ENCODE results near the gene RAPGEF2. TPM values are rescaled to one million over a fixed set of nuclear protein-coding genes. Genes with fewer than 3 reads are reported as not detected.
A peak's percentile ranks its signal among the peaks of the same experiment; 100 is the strongest.

RAPGEF2 gene
- total and polyA plus RNA-seq, 8 donors, result 3.3 to 78.1 (median 37.2) TPM

GRCh38 chr4:159400558-159401225 lies 297.8 kb downstream of the RAPGEF2 start:
- WGBS, 5 donors, result 41 to 57% (median 53%) methylated on average over 12 of the region's 12 CpGs
- DNase-seq, result peak in 1 of 2 donors; percentile 59
- peaks cover 0 to 10% (median 3%) of the 10 kb centered on the region in 4 donors for H3K4me1 ChIP-seq
- no peak overlapping the region for H3K27ac ChIP-seq
- no peak for TF ChIP-seq POLR2A (IDR thresholded peaks at IDR 0.05)
- no peak for TF ChIP-seq CTCF (IDR thresholded peaks at IDR 0.05)
- no peak for TF ChIP-seq POLR2AphosphoS5 (IDR thresholded peaks at IDR 0.05)
- TF ChIP-seq EP300 (IDR thresholded peaks at IDR 0.05), result no peak
- H3K4me3 ChIP-seq, result peak overlapping the region in 2 of 4 donors; percentile 4 to 16
- intact Hi-C loops (cut with DNase I; ENCODE audit: low total_unique reads), result no loop called here
- no peaks in the 10 kb centered on the region for H3K36me3 ChIP-seq
- H3K27me3 ChIP-seq, result no peaks in the 10 kb centered on the region
- no peaks in the 10 kb centered on the region for H3K9me3 ChIP-seq

GRCh38 chr4:159401226-159401712 lies 298.4 kb downstream of the RAPGEF2 start:
- peak in 1 of 2 donors; percentile 33 for DNase-seq
- Histone ChIP-seq H3K36me3 (no peaks in the 10 kb centered on the region), H3K27ac (no peak overlapping the region), H3K4me3 (peak overlapping the region in 2 of 4 donors; percentile 4 to 16), H3K4me1 (peaks cover 0 to 10% (median 3%) of the 10 kb centered on the region in 4 donors), H3K27me3 (no peaks in the 10 kb centered on the region), H3K9me3 (no peaks in the 10 kb centered on the region)
- WGBS, 5 donors, result 44 to 63% (median 59%) methylated on average over 4 of the region's 4 CpGs
- TF ChIP-seq CTCF (IDR thresholded peaks at IDR 0.05), result no peak
- TF ChIP-seq POLR2A (IDR thresholded peaks at IDR 0.05), result no peak
- no peak for TF ChIP-seq EP300 (IDR thresholded peaks at IDR 0.05)
- no peak for TF ChIP-seq POLR2AphosphoS5 (IDR thresholded peaks at IDR 0.05)
- intact Hi-C loops (cut with DNase I; ENCODE audit: low total_unique reads), result no loop called here

GRCh38 chr4:159401791-159402380 lies 299.0 kb downstream of the RAPGEF2 start:
- Histone ChIP-seq H3K4me1 (peaks cover 0 to 10% (median 3%) of the 10 kb centered on the region in 4 donors), H3K27ac (no peak overlapping the region), H3K27me3 (no peaks in the 10 kb centered on the region), H3K9me3 (no peaks in the 10 kb centered on the region), H3K36me3 (no peaks in the 10 kb centered on the region), H3K4me3 (no peak overlapping the region)
- no peak for DNase-seq
- TF ChIP-seq EP300 (IDR thresholded peaks at IDR 0.05) (no peak), POLR2AphosphoS5 (IDR thresholded peaks at IDR 0.05) (no peak), POLR2A (IDR thresholded peaks at IDR 0.05) (no peak), CTCF (IDR thresholded peaks at IDR 0.05) (no peak)
- intact Hi-C loops (cut with DNase I; ENCODE audit: low total_unique reads), result no loop called here
- 69 to 81% (median 77%) methylated on average over 6 of the region's 6 CpGs for WGBS, 5 donors

Small RNAs within 50 kb of the gene (small RNA-seq; reads per million reads assigned to genes)
- gene AC074344.1 (0 reads per million in 4 donors), gene MIR3688-1 (0 reads per million in 4 donors), gene RF00019 (0 reads per million in 4 donors)

Measured in stomach (tissue), 9 donors.